Activated naive CD8-positive, alpha-beta T cell (primary cell): Measurements from ENCODE around the gene C6orf89.

Experiments
- H3K27ac Mint-ChIP-seq: one replicate; pipeline ENCODE4 v1.8.0; 2021; ENCODE audit warnings: mixed read lengths
- H3K27me3 Mint-ChIP-seq: one replicate; pipeline ENCODE4 v1.8.0; 2021; ENCODE audit warnings: mixed read lengths
- H3K36me3 Mint-ChIP-seq: one replicate; pipeline ENCODE4 v1.8.0; 2021; ENCODE audit warnings: mixed read lengths
- H3K4me1 Mint-ChIP-seq: one replicate; pipeline ENCODE4 v1.8.0; 2021; ENCODE audit warnings: low read depth, mixed read lengths
- H3K4me3 Mint-ChIP-seq: one replicate; pipeline ENCODE4 v1.8.0; 2021; ENCODE audit warnings: mild to moderate bottlenecking, mixed read lengths
- H3K9me3 Mint-ChIP-seq: one replicate; pipeline ENCODE4 v1.8.0; 2021; ENCODE audit warnings: low read depth, mixed read lengths

The C6orf89 gene

DNA sequence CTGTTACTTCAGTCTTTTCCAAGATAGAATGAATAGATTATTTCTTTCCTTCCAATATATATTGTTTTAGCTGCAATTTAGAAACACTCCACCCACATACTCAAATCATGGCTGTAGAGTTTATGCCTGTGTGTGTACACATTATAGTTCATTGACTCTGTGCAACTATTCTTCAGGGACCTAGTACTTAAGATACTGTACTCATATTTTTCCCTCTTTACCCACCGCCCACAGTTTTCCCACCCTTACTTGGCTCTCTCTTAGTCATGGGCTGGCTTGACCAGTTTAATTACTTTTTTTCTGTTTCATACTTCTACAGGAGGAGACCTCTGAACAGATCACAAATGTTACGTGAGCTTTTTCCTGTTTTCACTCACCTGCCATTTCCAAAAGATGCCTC, 30.4 kb downstream of the C6orf89 start:
- peaks cover 13% of the 10 kb centered on the region for H3K36me3 Mint-ChIP-seq
- H3K4me3 Mint-ChIP-seq = no peak overlapping the region
- H3K27ac Mint-ChIP-seq = peak overlapping the region; percentile 5
- H3K27me3 Mint-ChIP-seq = no peaks in the 10 kb centered on the region
- H3K4me1 Mint-ChIP-seq = peaks cover 30% of the 10 kb centered on the region
- H3K9me3 Mint-ChIP-seq = no peaks in the 10 kb centered on the region

DNA sequence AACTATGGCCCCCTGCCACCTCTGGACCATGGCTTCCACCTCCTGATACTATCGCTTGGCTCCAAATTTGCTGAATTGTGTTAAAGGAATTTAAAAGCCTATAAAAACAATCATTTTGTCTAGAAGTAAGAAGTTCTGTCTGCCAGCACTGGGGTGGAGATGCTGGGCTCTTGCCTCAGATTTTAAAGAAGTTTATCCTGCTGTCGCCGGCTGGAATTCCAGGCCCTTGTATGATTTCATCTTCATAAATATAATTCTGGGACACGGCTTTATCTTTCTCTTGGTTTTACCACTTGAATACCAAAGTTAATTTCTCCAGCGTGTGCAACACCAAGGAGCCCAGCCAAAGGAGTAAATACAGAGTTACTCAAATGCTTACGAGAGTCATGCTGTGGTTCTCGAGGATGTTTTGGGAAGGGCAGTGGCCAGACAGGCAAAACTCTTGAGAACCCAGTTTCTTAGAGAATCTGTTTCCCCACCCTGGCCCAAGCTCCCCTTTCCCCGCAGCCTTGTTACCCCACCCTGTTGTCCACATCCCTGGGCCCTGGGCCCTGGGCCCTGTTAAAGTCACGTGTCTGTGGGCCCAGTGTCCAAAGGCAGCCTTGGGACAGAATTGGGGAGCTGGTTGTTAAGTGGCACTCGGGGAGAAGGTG, 31.9 kb downstream of the C6orf89 start:
- Mint-ChIP-seq H3K9me3 (no peaks in the 10 kb centered on the region), H3K4me1 (peaks cover 17% of the 10 kb centered on the region), H3K27me3 (no peaks in the 10 kb centered on the region), H3K36me3 (peaks cover 10% of the 10 kb centered on the region), H3K4me3 (no peak overlapping the region), H3K27ac (no peak overlapping the region)

DNA sequence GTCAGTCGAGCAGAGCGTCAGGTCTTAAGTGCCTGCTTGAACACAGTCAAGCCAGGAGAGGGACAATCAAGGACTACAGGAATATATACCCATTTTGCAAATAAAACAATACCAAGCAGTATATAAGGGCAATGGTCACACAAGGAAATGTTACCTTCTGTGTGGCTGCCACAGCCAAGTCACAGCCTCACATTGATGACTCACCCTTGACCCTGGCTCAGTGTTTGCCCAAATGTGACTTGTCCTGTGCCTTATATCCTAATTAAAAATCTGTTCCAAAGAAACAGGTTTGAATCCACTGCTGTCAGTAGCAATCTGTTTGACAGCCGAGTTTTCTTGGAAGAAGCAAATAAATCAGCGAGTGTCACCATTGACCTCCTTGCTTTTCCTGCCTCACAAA, 34.3 kb downstream of the C6orf89 start:
- H3K4me3 Mint-ChIP-seq = no peak overlapping the region
- no peak overlapping the region for H3K27ac Mint-ChIP-seq
- no peaks in the 10 kb centered on the region for H3K27me3 Mint-ChIP-seq
- peaks cover under 1% of the 10 kb centered on the region for H3K4me1 Mint-ChIP-seq
- no peaks in the 10 kb centered on the region for H3K9me3 Mint-ChIP-seq
- peaks cover 11% of the 10 kb centered on the region for H3K36me3 Mint-ChIP-seq

DNA sequence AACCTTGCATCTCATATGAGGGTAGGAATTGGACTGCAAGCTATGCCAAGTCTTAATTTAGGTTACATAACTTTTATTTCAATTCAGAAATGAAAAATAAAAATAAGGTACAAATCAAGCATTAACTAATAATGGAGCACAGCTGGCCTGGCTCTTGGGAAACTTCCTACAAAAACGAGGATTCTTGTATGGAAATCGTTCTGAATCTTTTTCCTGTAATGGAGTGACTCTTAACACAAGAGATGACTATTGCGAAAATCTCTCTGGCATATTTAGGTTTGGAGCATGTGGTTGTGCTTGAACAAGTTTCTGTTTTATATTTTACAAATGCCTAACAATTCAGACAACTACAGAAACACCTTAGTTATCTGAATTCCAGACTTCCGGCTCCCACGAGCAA, 34.8 kb downstream of the C6orf89 start:
- no peak overlapping the region for H3K4me3 Mint-ChIP-seq
- no peaks in the 10 kb centered on the region for H3K27me3 Mint-ChIP-seq
- H3K27ac Mint-ChIP-seq = no peak overlapping the region
- H3K4me1 Mint-ChIP-seq = no peaks in the 10 kb centered on the region
- H3K9me3 Mint-ChIP-seq = no peaks in the 10 kb centered on the region
- peaks cover 9% of the 10 kb centered on the region for H3K36me3 Mint-ChIP-seq

DNA sequence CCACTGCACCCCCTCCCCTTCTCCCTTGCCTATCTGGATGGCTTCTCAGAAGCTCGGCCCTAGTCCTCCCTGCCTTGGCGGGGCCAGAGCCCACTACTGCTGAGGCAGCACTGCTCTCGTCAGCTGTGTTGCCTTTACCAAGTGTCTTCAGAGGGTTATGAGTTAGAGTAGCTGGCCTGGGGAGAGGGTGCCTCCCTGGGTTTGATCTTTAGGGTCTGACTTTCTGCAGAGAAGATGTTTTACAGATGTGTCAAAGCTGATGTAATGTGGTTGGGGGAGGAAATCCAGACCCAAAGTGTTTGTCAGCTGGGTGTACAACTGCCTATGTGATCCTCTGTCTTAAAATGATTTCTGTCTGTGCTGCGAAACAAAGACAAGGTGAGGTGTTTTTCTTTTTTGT, 38.4 kb downstream of the C6orf89 start:
- Mint-ChIP-seq H3K4me3 (no peak overlapping the region), H3K4me1 (no peaks in the 10 kb centered on the region)

DNA sequence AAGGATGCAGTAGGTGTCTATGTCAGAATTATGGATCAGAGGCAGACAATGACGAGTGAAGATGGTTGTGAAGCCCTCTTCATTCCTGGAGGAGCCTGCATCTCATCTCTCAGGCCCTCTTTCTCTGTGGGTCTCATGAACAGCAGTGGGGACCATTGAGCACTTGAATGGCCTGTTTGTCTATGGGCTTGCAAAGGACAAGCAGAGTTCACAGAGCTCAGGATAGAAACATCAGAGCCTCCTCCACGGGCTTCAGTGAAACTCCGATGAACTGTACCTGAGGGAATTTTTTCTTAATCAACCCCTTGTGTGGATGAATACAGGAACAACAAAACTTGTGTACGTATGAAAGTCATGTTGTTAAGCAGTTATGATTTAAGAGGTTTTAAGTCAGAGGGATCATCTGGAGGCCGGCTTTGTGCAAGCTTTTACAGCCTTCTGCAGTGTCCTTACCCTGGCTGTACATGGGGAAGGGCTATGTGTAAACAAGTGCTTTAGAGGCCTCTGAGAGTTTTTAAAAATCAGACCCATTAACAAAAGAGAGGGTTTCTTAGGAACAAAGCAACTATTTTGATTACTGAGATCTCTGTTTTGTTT, 39.1 kb downstream of the C6orf89 start:
- Mint-ChIP-seq H3K4me3 (no peak overlapping the region), H3K36me3 (peaks cover 3% of the 10 kb centered on the region), H3K4me1 (no peaks in the 10 kb centered on the region), H3K27me3 (no peaks in the 10 kb centered on the region), H3K27ac (no peak overlapping the region), H3K9me3 (no peaks in the 10 kb centered on the region)

More for the DNA sequence above, 38.4 kb downstream of the C6orf89 start:
- peaks cover 6% of the 10 kb centered on the region for H3K36me3 Mint-ChIP-seq
- H3K9me3 Mint-ChIP-seq = no peaks in the 10 kb centered on the region
- H3K27ac Mint-ChIP-seq = no peak overlapping the region
- H3K27me3 Mint-ChIP-seq = no peaks in the 10 kb centered on the region

DNA sequence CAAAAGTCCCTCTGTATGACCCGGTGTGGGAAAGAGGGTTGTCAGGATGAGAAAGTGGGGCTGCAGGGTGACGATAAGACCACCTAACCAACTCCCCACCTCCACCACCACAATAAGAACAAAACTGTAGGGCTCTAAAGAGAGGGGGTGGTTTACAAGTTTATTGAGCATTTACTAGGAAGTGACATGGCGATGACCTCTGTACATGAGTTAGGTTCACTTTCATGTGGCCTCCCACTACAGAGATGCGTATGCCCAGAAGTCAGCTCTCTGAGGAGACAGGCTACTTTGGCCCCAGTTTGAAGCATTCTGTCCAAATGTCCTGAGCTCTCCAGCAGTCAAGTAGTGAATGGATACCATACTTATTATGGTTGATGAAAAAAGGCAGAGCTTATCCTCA, 40.1 kb downstream of the C6orf89 start:
- Mint-ChIP-seq H3K27ac (no peak overlapping the region), H3K27me3 (no peaks in the 10 kb centered on the region), H3K4me3 (no peak overlapping the region), H3K9me3 (no peaks in the 10 kb centered on the region), H3K36me3 (peaks cover 3% of the 10 kb centered on the region), H3K4me1 (no peaks in the 10 kb centered on the region)

DNA sequence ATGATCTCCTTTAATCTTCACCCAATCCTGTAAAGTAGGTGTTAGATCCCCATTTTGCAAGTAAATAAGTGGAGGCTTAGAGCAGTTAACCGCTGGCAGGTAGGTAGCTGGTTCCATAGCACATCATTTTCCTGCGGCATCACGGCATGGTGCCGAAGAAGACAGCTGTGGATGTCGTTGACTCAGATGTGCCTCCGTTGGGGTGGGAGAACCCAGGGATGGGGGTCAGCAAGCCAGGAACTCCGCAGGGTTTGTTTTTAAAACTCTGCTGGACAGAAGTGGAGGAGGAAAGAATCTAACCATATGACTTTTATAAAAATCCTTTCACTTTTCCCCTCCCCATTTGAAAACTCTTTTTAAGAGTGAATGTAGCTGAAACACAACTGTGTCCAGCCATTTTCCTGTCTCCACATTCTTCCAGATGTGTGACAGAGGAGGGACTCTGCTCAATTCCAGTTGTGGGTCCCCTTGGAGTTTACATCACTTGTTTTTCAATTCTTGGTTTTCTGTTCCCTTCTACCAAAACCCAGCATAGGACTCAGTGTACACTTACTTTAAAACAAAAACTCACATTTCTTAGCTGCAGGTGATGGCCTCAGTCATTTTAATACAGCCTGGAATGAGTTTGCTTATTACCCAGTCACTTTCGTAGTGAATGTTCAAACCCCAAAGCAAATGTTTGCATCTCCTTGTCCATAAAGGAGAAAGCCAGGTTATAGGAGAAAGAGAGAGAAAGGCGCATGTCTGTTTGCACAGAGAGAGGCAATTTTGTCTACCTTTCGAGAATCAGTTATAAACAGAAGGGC, 41.2 kb downstream of the C6orf89 start:
- Mint-ChIP-seq H3K9me3 (no peaks in the 10 kb centered on the region), H3K36me3 (peaks cover 3% of the 10 kb centered on the region), H3K27me3 (no peaks in the 10 kb centered on the region), H3K4me1 (no peaks in the 10 kb centered on the region), H3K27ac (no peak overlapping the region), H3K4me3 (no peak overlapping the region)

DNA sequence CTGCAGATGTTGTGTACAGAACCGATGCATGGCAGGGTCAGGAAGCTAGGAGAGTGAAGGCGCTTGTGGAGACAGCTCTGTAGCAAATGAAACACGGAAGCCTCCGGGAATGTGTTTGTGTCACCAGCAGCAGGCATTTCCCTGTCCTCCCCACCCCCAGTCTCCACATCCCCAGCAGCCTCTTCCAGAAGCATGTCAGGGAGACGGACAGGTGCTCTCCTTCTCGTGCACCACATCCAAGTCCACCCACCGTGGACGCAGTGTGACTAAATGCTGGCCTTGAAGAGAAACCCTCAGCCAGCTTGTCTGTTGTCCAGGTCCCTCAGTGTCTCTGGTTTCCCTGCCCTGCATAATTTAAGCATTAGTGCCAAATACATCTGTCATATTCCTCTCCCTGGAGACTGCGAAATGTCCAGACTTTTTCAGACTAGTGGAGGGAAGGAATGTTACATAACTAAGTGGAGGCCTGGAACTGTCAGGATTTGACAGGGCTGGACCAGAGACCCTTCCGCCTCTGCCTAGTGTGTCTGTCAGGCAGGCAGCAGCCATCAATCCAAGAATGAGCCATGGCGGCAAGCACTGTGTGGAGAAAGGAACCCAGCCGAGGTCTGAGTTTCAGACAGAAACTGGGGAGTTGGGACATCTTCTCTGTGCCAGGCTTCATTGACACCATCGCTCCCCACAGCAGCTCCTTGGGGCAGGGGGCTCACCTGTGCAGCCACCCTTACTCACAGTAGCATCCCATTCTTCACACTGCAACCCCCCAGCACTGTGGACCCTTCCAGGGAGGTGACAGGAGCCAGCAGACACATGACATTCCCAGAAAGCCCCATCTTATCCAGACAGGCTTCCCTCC, 42.2 kb downstream of the C6orf89 start:
- no peaks in the 10 kb centered on the region for H3K4me1 Mint-ChIP-seq
- peaks cover 4% of the 10 kb centered on the region for H3K36me3 Mint-ChIP-seq
- no peak overlapping the region for H3K27ac Mint-ChIP-seq
- H3K27me3 Mint-ChIP-seq = no peaks in the 10 kb centered on the region
- H3K9me3 Mint-ChIP-seq = no peaks in the 10 kb centered on the region
- no peak overlapping the region for H3K4me3 Mint-ChIP-seq

DNA sequence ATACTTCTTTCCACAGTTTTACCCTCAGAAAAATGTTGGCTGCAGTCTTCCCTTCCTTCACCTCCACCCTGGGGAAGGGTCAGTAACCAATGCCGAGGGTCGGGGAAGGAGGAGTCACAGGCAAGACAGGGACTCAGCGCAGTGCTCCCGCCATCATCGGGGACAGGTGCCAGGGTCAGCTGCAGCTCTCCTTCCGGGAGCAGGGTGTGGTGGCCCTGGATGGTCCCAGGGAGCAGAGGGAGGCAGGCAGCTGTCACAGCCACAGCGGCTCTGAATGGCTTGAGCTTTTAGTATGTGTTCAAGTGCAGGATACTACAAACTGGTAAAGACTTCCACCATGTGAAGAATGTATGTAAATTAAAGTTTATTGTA, 42.8 kb downstream of the C6orf89 start:
- H3K36me3 Mint-ChIP-seq = peaks cover 4% of the 10 kb centered on the region
- H3K27me3 Mint-ChIP-seq = no peaks in the 10 kb centered on the region
- H3K9me3 Mint-ChIP-seq = no peaks in the 10 kb centered on the region
- no peak overlapping the region for H3K4me3 Mint-ChIP-seq
- H3K27ac Mint-ChIP-seq = no peak overlapping the region
- no peaks in the 10 kb centered on the region for H3K4me1 Mint-ChIP-seq

DNA sequence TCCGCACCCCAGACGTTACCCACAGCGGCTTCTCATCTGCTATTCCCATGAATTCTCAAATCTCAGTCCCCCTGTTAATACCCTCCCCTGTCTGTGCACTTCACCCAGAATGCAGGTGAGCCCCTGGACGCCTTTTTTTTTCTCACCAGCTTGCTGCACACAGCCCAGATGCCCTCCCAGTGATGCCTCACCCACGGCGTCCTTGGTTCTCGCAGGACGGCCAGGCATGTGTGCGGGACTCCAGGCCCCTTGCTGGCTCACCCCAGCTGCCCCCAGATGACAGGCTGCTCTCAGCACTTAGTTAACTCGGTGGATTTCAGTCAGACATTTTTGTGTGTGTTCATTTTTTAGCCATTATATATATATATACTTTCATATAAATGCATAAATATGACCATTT, 43.4 kb downstream of the C6orf89 start:
- Mint-ChIP-seq H3K27me3 (no peaks in the 10 kb centered on the region), H3K4me1 (no peaks in the 10 kb centered on the region), H3K36me3 (peaks cover 4% of the 10 kb centered on the region), H3K27ac (no peak overlapping the region), H3K9me3 (no peaks in the 10 kb centered on the region), H3K4me3 (no peak overlapping the region)

DNA sequence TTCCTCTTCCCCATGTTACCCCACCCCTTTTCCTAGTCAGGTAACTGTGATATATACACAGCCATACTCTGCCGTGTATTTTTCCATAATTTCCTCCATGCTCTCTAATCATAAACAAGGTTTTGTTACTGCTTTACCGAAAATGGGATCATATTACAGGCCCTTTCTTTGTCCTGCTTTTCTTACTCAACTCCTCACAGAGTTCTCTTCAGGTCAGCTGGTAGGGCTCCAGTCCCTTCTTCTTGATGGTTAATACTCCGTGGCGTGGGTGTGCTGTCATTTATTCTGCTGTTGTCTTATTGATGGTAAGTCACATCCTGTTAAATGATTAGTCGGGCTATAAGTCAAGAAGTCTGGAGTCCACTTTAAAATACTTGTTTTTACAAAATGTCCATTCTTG, 43.9 kb downstream of the C6orf89 start:
- H3K36me3 Mint-ChIP-seq = peaks cover 4% of the 10 kb centered on the region
- no peak overlapping the region for H3K27ac Mint-ChIP-seq
- H3K27me3 Mint-ChIP-seq = no peaks in the 10 kb centered on the region
- no peak overlapping the region for H3K4me3 Mint-ChIP-seq
- H3K9me3 Mint-ChIP-seq = no peaks in the 10 kb centered on the region
- no peaks in the 10 kb centered on the region for H3K4me1 Mint-ChIP-seq

DNA sequence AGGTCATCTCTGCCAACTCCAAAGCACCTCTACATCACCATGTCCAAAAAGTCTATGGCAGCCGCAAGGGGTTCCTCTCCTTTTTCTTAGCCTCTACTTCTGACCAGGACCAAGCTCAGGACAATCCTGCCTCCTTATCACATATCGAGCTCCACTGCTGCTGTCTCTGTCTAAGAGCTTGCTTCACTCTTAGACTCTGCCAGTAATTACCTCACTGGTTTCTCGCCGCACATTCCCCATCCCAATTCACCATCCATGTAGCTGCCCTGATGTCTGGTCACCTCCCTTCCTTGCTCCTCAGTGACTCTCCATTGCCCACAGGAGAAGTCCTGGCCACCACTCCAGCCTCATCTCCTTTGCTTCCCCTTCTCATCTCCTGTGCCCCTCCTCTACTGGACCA, 44.7 kb downstream of the C6orf89 start:
- Mint-ChIP-seq H3K27me3 (no peaks in the 10 kb centered on the region), H3K4me1 (no peaks in the 10 kb centered on the region), H3K9me3 (no peaks in the 10 kb centered on the region), H3K36me3 (peaks cover 4% of the 10 kb centered on the region), H3K4me3 (no peak overlapping the region), H3K27ac (no peak overlapping the region)

DNA sequence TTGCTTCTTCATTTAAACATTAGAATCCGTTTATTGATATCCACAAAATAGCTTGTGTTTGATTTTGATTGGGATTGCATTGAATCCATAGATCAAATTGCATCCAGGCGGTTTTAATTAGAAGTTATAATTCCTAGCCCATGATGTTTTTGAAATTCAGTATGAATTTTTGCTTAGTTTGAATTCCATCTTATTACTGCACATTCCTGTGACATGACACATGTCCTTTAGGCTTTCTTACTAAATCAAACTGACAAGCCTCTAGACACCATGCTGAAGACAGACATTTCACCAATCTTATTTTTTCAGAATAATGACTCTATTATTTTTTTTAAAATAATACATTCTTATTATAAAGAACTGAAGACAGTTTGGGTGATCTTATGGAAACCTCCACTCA, 47.4 kb downstream of the C6orf89 start:
- no peaks in the 10 kb centered on the region for H3K4me1 Mint-ChIP-seq
- no peak overlapping the region for H3K4me3 Mint-ChIP-seq
- H3K36me3 Mint-ChIP-seq = peaks cover 8% of the 10 kb centered on the region
- H3K27me3 Mint-ChIP-seq = no peaks in the 10 kb centered on the region
- no peaks in the 10 kb centered on the region for H3K9me3 Mint-ChIP-seq
- H3K27ac Mint-ChIP-seq = no peak overlapping the region

DNA sequence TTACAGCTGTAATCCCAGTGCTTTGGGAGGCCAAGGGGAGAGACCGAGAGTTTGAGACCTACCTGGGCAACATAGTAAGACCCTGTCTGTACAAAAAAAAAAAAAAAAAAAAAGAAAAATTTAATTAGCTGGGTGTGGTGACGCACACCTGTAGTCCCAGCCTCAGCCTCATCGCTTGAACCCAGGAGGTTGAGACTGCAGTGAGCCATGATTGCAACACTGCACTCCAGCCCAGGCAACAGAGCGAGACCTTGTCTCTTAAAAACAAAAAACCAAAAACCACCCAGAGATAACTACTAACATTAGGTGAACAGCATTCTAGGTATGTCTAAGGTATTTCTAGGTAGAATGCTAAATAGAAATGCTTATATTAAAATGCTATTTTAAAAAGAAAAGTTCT, 47.8 kb downstream of the C6orf89 start:
- Mint-ChIP-seq H3K9me3 (no peaks in the 10 kb centered on the region), H3K27me3 (no peaks in the 10 kb centered on the region), H3K27ac (no peak overlapping the region), H3K4me1 (no peaks in the 10 kb centered on the region), H3K4me3 (no peak overlapping the region), H3K36me3 (peaks cover 8% of the 10 kb centered on the region)
